ENCODE results near the gene SFMBT1.
"Not testable (repeated sequence)": the region's sequence is repeated elsewhere in the genome, so short reads cannot be mapped to it uniquely, and the experiment has no call there.

The SFMBT1 gene

GRCh38 chr3:53068176-53068575, 22.3 kb upstream of the SFMBT1 start:
- no peak overlapping the region for H2AFZ ChIP-seq
- H3K4me3 ChIP-seq (ENCODE audit: low read depth, low read length), result no peak overlapping the region
- H3K4me2 ChIP-seq (ENCODE audit: low read length), result no peak overlapping the region
- H3K27ac ChIP-seq, result no peak overlapping the region
- no peaks in the 10 kb centered on the region for H3K36me3 ChIP-seq (ENCODE audit: control insufficient read depth, insufficient read depth, low read length)
- H3K9me3 ChIP-seq (ENCODE audit: control insufficient read depth, low read length), result no peaks in the 10 kb centered on the region
- no peak overlapping the region for H3K9ac ChIP-seq
- no peaks in the 10 kb centered on the region for H3K27me3 ChIP-seq (ENCODE audit: control insufficient read depth, insufficient read depth, low read length)
- TF ChIP-seq, protein P1, sequence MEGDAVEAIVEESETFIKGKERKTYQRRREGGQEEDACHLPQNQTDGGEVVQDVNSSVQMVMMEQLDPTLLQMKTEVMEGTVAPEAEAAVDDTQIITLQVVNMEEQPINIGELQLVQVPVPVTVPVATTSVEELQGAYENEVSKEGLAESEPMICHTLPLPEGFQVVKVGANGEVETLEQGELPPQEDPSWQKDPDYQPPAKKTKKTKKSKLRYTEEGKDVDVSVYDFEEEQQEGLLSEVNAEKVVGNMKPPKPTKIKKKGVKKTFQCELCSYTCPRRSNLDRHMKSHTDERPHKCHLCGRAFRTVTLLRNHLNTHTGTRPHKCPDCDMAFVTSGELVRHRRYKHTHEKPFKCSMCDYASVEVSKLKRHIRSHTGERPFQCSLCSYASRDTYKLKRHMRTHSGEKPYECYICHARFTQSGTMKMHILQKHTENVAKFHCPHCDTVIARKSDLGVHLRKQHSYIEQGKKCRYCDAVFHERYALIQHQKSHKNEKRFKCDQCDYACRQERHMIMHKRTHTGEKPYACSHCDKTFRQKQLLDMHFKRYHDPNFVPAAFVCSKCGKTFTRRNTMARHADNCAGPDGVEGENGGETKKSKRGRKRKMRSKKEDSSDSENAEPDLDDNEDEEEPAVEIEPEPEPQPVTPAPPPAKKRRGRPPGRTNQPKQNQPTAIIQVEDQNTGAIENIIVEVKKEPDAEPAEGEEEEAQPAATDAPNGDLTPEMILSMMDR (IDR thresholded peaks at IDR 0.05), result no peak
- H3K4me1 ChIP-seq, result peaks cover 11% of the 10 kb centered on the region
- H3K79me2 ChIP-seq, result no peaks in the 10 kb centered on the region

DNA sequence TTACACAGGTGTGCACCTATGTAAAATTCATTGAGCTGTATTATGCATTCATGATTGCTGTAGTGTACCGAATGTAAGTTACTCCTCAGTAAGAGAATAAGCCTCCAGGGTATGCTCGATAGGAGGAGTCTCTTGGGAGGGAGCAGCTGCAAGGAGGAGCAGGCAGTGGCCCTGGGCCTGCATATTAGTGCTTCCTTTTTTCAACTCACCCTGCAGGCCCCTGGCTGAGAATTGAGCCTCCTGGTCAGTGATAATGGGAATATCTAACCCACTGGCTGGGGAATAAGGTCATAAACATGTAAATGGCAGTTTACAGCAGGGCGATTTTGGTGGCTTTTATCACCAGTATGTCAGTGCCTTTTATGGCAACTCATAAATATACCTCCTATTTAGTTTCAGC, 21.7 kb upstream of the SFMBT1 start:
- TF ChIP-seq, protein P1 (IDR thresholded peaks at IDR 0.05), result no peak
- Histone ChIP-seq H3K9me3 (ENCODE audit: control insufficient read depth, low read length) (no peaks in the 10 kb centered on the region), H3K79me2 (no peaks in the 10 kb centered on the region)

GRCh38 chr3:53065841-53066480, 20.1 kb upstream of the SFMBT1 start:
- no peaks in the 10 kb centered on the region for H3K36me3 ChIP-seq (ENCODE audit: control insufficient read depth, insufficient read depth, low read length)
- H3K27ac ChIP-seq, result no peak overlapping the region
- TF ChIP-seq, protein P1 (IDR thresholded peaks at IDR 0.05), result no peak
- no peaks in the 10 kb centered on the region for H3K9me3 ChIP-seq (ENCODE audit: control insufficient read depth, low read length)
- H3K4me3 ChIP-seq (ENCODE audit: low read depth, low read length), result no peak overlapping the region
- H3K79me2 ChIP-seq, result no peaks in the 10 kb centered on the region
- no peak overlapping the region for H2AFZ ChIP-seq
- H3K9ac ChIP-seq, result no peak overlapping the region
- H3K27me3 ChIP-seq (ENCODE audit: control insufficient read depth, insufficient read depth, low read length), result no peaks in the 10 kb centered on the region
- H3K4me2 ChIP-seq (ENCODE audit: low read length), result no peak overlapping the region
- H3K4me1 ChIP-seq, result no peaks in the 10 kb centered on the region

More for the DNA sequence above, 21.7 kb upstream of the SFMBT1 start:
- Histone ChIP-seq H3K27me3 (ENCODE audit: control insufficient read depth, insufficient read depth, low read length) (no peaks in the 10 kb centered on the region), H3K36me3 (ENCODE audit: control insufficient read depth, insufficient read depth, low read length) (no peaks in the 10 kb centered on the region), H3K4me3 (ENCODE audit: low read depth, low read length) (no peak overlapping the region), H3K27ac (no peak overlapping the region), H3K9ac (no peak overlapping the region), H3K4me1 (peaks cover 10% of the 10 kb centered on the region), H3K4me2 (ENCODE audit: low read length) (no peak overlapping the region), H2AFZ (no peak overlapping the region)

DNA sequence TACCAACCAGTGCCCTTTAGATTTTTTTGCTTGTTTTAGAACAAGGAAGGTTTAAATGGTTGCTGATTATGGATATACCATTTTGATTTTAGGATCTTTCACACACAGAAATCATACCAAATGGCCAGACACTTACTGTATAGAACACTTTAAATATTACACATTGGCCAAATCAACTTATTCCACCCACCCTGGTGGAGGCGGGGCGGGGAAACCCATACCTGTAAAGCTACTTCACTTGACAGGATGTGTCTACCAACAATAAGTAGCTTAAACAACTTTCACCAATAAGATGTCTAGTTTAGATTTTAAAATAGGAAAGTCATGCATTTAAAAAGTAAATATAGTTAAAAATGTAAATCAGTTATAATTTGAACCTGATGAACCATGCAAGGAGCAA, 17.0 kb upstream of the SFMBT1 start:
- no peaks in the 10 kb centered on the region for H3K4me1 ChIP-seq
- no peaks in the 10 kb centered on the region for H3K79me2 ChIP-seq
- H3K27me3 ChIP-seq (ENCODE audit: control insufficient read depth, insufficient read depth, low read length), result no peaks in the 10 kb centered on the region
- no peak overlapping the region for H3K27ac ChIP-seq
- no peaks in the 10 kb centered on the region for H3K9me3 ChIP-seq (ENCODE audit: control insufficient read depth, low read length)
- TF ChIP-seq, protein P1 (IDR thresholded peaks at IDR 0.05), result no peak
- H3K36me3 ChIP-seq (ENCODE audit: control insufficient read depth, insufficient read depth, low read length), result no peaks in the 10 kb centered on the region
- no peak overlapping the region for H3K4me3 ChIP-seq (ENCODE audit: low read depth, low read length)
- no peak overlapping the region for H3K4me2 ChIP-seq (ENCODE audit: low read length)
- no peak overlapping the region for H2AFZ ChIP-seq
- H3K9ac ChIP-seq, result no peak overlapping the region

DNA sequence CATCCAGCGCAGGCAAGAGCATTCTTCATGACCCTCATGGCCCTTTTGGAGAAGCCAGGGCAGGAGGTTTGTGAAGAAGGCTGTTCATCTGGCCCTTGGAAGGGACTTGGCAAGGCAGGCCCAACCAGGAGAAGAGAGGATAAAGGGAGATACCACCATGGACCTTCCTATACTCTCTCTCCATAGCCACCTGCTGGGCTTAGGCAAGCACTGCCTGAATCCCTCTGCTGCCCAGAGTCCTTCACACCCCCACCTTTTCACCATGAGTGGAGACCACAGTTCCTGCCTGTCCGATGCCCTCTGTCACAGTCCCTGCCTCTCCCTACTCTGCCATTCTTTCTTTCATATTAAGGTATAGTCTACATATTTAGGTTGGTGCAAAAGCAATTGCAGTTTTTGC, 10.6 kb upstream of the SFMBT1 start:
- Histone ChIP-seq H3K27ac (no peak overlapping the region), H3K9ac (no peak overlapping the region), H3K79me2 (no peaks in the 10 kb centered on the region), H2AFZ (no peak overlapping the region), H3K4me3 (ENCODE audit: low read depth, low read length) (no peak overlapping the region), H3K9me3 (ENCODE audit: control insufficient read depth, low read length) (no peaks in the 10 kb centered on the region), H3K4me1 (no peaks in the 10 kb centered on the region), H3K4me2 (ENCODE audit: low read length) (no peak overlapping the region), H3K36me3 (ENCODE audit: control insufficient read depth, insufficient read depth, low read length) (no peaks in the 10 kb centered on the region), H3K27me3 (ENCODE audit: control insufficient read depth, insufficient read depth, low read length) (no peaks in the 10 kb centered on the region)
- TF ChIP-seq, protein P1 (IDR thresholded peaks at IDR 0.05), result no peak

DNA sequence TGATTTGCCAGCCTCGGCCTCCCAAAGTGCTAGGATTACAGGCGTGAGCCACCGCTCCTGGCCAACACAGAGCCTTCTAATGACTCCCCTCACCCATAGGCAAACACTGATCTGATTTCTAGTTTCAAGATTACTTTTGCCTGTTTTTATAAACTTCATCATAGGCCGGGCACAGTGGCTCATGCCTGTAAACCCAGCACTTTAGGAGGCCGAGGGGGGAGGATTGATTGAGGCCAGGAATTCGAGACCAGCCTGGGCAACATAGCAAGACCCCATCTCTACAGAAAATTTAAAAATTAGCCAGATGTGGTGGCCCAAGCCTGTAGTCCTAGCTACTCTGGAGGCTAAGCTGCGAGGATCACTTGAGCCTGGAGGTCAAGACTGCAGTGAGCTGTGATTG, 8.4 kb upstream of the SFMBT1 start:
- not testable (repeated sequence) for H3K36me3 ChIP-seq (ENCODE audit: control insufficient read depth, insufficient read depth, low read length); H3K27ac ChIP-seq; H3K4me3 ChIP-seq (ENCODE audit: low read depth, low read length); H3K27me3 ChIP-seq (ENCODE audit: control insufficient read depth, insufficient read depth, low read length); H3K4me2 ChIP-seq (ENCODE audit: low read length); H3K4me1 ChIP-seq; H3K9me3 ChIP-seq (ENCODE audit: control insufficient read depth, low read length); H3K79me2 ChIP-seq; H2AFZ ChIP-seq; H3K9ac ChIP-seq

All from parathyroid adenoma (tissue), 2 donors.